HG03097 (cell line): ENCODE measurements around the gene CD52.
"Not testable (repeated sequence)": the region's sequence is repeated elsewhere in the genome, so short reads cannot be mapped to it uniquely, and the experiment has no call there.

Experiments used
- ATAC-seq: cut with Tn5 transposase; IDR thresholded peaks from one replicate; pipeline ENCODE4 v1.9.1; 2021; ENCODE audit not compliant: unreplicated experiment, low FRiP score

The CD52 gene

DNA sequence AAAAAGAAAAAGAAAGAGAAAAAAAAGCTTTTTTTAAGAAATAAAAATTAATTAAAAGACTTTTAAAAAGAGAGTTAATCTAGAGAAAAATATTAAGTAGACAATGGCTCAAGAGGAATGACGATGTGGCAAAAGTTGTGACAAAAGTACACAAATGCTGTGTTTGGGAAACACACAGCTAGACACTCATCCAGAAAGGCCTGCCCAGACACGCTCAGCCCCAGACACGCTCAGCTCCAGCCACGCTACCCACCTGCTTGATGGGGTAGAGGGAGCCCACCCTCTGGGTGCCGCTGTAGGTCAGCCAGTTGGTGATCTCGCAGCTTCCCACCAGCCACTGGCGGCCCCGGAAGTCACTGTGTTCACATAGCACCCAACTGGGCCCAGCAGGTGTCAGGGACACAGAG lies 10.2 kb downstream of the CD52 start:
- ATAC-seq = no peak

- no peak for ATAC-seq
Observed at GRCh38 chr1:26328597-26328996, 10.8 kb downstream of the CD52 start.

GRCh38 chr1:26329380-26329779 lies 11.6 kb downstream of the CD52 start:
- ATAC-seq = not testable (repeated sequence)

- ATAC-seq = no peak
Observed at GRCh38 chr1:26330276-26330675, 12.5 kb downstream of the CD52 start.

- ATAC-seq = not testable (repeated sequence)
Observed at GRCh38 chr1:26333312-26333711, 15.6 kb downstream of the CD52 start.

DNA sequence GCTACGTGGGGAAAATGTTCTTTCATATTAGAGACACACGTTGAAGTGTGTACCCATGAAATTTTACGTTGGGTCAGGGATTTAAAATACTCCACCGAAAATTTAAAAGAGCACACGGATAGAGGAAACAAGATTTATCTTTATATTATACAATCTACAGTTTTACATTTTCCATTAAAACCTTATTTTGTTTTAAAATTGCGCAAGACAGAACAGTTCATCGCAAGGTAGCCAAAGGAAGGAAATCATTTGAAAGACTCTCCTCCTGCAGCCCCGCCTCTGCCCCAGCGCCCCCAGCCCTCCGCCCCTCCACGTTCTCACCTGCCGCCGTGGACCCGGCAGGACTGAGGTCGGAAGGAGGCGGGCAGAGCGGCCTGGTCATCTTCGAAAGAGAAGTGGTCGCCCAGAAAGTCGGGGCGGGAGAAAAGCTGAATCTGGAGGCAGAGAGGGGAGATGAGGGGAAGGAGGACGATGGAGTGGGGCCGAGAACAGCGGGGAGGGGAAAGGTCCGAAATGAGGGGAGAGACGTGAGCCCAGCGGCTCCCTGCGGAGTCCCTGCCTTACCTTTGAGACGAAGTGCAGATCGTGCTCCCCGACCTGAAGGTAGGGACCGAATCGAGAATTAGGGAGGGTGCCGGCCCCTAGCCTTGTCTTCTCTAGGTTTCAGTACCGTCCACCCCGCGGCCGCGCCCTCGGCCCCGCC lies 18.2 kb downstream of the CD52 start:
- ATAC-seq = no peak

DNA sequence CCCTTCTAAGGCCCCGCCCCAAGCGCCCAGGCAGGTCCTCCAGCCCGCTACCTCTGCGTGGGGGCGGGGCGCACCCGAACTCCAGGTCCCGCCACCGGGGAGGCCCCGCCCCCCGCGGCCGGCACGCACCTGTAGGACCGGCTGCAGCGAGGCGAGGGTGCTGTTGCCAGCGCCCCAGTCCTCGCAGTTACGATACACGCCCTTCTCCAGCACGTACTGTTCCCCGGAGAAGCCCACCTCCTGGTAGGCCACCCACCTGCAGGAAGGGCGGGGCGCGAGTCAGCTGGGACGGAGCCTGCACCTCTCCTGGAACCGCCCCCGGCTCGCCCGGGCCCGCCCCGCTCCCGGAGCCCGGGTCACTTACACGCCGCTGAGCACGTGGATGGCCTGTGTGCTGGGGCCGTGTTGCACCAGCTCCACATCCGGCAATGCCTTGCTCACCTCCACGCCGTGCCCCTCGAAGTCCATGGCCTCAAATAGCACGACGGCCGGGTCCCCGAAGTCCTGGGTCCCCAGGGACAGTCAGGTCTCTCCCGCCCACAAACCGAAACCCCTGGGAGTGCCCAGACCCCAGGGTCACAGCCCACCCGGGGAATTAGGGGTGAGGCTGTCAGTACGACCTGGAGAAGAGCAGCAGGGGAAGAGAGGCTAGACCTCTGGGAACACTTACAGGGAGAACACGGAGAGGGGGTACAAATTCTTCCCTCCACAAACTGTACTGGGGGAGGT lies 18.9 kb downstream of the CD52 start:
- ATAC-seq = no peak

DNA sequence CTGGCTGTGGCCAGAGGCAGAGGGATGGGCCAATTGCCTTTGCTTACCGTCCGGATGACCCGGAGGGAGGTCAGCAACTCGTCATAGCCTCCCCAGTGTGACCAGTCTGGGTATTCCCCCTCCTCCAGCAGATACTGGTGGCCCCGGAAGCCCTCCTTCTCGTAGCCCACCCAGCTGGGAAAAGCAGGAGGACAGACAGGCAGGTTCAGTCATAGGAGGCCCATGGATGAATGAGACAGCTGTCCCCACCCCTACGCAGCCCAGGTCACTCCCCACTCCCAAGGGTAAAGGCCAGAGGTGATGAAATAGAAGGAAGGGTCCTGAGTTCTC lies 19.4 kb downstream of the CD52 start:
- no peak for ATAC-seq

DNA sequence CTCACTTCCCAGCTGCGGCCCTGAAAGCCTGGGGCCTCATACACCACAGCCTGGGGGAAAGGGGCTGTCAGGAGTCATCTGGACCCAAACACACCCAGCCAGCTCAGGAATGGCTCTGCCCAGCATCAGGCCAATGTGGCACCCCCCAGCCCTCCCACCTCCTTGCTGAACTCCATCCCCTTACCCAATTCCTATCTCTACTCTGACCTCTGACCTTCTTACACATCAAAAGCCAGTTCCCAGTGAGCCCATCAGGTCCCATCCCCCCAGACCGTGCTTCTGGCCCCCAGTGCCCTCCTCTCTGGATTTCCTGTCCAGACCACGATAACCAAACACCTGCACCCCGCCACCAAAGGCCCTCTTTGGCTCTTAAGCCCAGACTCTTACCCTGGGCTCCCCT lies 19.9 kb downstream of the CD52 start:
- no peak for ATAC-seq

- no peak for ATAC-seq
Observed at GRCh38 chr1:26338670-26339069, 20.9 kb downstream of the CD52 start.

- no peak for ATAC-seq
Observed at GRCh38 chr1:26340047-26340481, 22.3 kb downstream of the CD52 start.

- ATAC-seq = no peak
Observed at GRCh38 chr1:26344147-26344920, 26.6 kb downstream of the CD52 start.

DNA sequence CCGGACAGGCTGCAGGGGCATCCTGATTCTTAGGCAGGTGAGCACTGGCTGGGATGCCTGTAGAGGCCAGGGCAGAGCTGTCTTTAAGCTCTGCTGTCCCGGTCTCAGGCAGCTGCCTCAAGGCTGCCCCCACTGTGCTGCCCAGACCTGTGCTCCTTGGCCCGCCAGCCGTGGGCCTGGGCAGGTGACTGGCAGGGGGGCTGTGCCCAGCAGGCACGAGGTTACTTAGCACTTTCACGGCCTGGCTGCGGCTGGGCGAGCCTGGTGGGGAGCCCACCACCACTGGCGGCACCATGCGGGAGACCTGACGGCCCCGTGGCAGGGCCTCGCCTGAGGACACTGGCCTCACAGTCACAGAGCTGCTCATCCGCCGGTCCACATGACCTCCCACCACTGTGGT lies 28.0 kb downstream of the CD52 start:
- no peak for ATAC-seq

GRCh38 chr1:26346274-26347033 lies 28.7 kb downstream of the CD52 start:
- no peak for ATAC-seq

DNA sequence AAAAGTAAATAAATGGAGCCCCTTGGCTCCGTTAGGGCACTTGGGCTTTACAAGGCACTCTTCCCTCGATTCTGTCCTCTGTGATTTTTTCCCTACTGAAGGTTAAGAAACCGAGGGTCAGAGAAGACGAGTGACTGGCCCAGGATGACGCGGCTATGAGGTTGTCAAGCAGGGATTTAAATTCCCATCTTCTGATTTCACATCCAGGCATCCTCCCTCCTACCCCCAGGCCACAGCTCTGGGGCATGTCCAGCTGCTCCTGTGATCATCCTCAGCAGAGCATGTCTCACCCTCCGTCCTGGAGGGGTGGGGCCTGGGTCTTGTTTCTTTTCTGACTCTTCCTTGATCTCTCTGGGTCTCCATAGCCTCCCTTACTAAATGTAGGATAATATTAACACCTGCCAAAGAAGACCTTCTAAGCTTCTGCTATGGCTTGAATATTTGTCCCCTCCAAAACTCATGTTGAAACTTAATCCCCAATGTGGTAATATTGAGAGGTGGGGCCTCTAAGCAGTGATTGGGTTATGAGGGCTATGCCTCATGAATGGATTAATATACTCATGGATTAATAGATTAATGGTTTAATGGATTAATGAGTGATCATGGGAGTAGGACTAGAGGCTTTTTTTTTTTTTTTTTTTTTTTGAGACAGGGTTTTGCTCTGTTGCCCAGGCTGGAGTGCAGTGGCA lies 31.6 kb downstream of the CD52 start:
- ATAC-seq = no peak

GRCh38 chr1:26349877-26350244 lies 32.1 kb downstream of the CD52 start:
- no peak for ATAC-seq

DNA sequence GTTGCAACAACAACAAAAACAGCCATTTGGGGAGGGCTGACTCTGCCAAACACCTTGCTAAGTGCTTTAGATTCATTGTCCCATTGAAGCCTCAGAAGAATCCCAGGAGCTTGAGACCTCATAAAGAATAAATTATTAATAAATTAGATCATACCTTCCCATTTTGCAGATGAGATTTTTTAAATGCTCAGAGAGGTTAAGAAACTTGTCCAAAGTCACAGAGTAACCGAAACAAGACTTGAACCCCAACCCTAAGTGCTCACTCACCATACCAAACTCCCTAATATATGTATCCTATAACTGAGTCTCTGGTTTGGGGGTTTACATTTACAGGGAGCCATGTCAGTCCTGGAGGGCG lies 32.6 kb downstream of the CD52 start:
- no peak for ATAC-seq

GRCh38 chr1:26350701-26351589 lies 33.2 kb downstream of the CD52 start:
- ATAC-seq = no peak

DNA sequence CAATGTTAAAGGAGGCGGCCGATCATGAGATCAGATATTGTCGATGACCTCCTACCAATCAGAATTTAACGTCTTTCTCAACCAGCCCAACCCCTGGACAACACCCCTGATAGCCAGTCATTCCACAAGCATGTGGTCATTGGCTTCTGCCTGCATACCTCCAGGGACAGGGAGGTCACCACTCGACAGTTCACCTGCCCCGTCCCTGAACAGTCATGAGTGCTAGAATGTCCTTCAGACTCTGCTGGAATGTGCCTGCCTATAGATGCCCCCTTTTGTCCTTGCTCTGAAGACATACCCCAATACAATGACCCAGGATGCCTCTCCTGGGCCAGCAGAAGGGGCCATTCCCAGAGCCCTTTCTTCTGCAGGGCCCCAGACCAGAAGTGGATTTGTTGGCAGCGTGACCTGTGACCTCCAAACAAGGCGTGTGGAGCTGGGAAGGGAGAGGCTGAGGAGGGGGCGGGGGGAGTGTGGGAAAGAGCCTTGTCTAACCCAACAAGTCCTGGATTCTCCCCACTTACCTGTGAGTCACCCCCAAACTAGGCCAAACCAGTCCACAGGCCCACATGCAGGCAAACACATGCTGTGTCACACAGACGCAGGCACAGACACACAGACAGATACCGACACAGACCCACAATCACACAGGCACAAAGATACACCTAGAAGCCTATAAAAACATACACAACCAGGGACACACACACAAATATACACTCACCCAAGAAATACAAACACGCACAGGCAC lies 34.0 kb downstream of the CD52 start:
- no peak for ATAC-seq
